GM12872 (cell line): ENCODE results near the gene HNRNPH3.

Experiments
- CTCF ChIP-seq: IDR thresholded peaks from 3 replicates; pipeline ENCODE4 v1.5.1; 2011; ENCODE audit warnings: low read depth, mild to moderate bottlenecking, low read length, moderate library complexity; ENCODE audit not compliant: insufficient read depth

The HNRNPH3 gene

GRCh38 chr10:68333440-68334431 lies 1.9 kb downstream of the HNRNPH3 start:
- no peak for TF ChIP-seq CTCF

DNA sequence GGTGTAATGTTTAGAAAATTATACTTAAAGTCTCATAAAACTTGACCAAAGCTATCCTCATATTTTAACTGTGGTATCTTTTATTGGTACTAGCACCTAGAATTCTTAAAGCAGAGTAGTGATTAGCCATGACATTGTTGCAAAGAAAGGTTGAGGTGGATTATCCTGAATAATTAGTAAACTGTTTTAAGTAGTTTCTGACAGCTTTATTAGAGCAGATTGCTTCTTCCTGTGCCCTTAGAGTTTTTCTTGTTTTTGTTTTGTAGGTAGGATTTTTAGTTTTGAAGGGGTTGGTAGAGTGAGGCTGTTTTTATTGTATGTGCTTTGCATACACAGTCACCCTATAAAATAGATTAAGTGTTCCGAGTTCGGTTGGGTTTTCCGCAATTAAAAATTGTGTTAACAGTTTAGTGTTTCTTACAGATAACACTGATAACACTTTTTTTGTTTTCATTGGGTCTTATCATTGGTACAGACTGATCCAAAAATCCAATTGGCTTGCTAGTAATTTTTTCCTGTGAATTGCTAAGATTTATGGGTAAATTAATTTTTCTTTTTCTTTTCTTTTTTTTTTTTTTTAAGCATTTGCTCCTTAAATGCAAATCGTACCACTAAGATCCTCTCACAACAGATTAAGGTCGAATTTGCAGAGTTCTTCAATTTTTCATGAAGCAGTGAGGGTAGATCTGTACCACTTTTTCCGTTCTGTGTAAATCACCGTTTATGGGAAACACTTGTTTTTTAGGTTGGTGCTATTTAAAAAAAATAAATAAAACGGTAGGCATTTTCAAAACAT lies 3.0 kb downstream of the HNRNPH3 start:
- TF ChIP-seq CTCF = no peak

- no peak for TF ChIP-seq CTCF
Observed at GRCh38 chr10:68336754-68337351, 5.0 kb downstream of the HNRNPH3 start.

DNA sequence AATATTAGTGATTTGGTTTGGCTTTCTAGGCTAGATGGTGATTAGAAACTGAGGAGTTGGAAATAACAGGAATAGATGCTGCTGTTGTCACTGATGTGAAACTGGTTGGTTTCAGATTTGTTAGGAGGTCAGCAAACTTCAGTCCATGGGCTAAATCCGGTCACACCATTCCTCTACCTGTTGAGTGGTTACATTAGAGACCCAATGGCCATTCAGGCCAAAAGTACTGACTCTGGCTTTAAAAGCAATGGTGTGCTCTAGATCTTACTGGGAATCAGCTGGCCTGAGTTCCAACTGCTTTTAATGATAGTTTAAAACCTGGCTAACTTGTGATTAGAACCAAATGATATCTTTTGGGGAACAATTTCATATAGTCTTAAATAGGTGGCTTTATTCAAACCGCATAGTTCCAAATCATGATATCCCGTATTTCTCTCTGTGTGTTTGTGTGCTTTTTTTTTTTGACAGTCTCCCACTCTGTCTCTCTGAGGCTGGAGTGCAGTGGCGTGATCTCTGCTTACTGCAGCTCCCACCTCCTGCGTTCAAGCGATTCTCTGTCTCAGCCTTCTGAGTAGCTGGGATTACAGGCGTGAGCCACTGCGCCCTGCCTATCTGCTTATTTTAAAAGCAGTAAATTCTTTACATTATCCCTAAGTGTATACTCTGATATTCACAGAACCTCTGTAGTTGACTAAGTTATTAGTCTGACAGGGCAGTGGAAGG lies 8.7 kb downstream of the HNRNPH3 start:
- no peak for TF ChIP-seq CTCF

GRCh38 chr10:68342909-68343516 lies 11.1 kb downstream of the HNRNPH3 start:
- TF ChIP-seq CTCF = no peak

GRCh38 chr10:68345621-68346020 lies 13.8 kb downstream of the HNRNPH3 start:
- no peak for TF ChIP-seq CTCF
